ENCODE data around the gene KCNQ1. TPM values are rescaled to one million over a fixed set of nuclear protein-coding genes. Genes with fewer than 3 reads are reported as not detected.
A peak's percentile ranks its signal among the peaks of the same experiment; 100 is the strongest.

The KCNQ1 gene
- total RNA-seq, 3 donors from 2014 or later = 3.6 to 6.2 (median 5.1) TPM

DNA sequence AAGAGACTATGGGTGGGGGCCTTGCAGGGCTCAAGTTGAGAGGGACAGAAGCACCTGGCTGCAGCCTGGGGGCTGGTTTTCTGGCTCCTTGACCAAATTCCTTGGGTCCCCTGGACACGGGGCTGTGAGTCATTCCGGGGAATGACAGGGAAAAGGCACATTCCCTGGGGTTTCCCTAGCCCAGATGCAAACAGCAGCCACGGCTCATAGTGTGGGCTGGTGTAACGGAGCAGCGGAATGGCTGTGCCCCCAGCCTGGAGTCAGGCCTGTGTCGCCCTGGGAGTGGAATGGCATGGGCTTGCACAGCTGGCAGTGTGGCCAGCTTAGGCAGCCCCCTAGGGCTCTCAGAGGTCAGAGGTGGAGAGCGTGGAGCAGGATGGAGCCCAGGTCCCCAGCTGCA lies 332.6 kb downstream of the KCNQ1 start:
- intact Hi-C loops (cut with DNase I; ENCODE audit: low total_unique reads) = loop anchor here (10.0 kb wide), 1 partner anchor 67 kb away; no protein-coding TSS in a partner anchor
- Histone ChIP-seq H3K27ac (peak overlapping the region in 1 of 2 donors; percentile 77), H3K27me3 (no peaks in the 10 kb centered on the region), H3K4me1 (peaks cover 0 to 5% of the 10 kb centered on the region in 2 donors), H3K4me3 (no peak overlapping the region), H3K36me3 (no peaks in the 10 kb centered on the region), H3K9me3 (no peaks in the 10 kb centered on the region)
- no peak for TF ChIP-seq POLR2A (IDR thresholded peaks at IDR 0.05)
- TF ChIP-seq POLR2AphosphoS5 (IDR thresholded peaks at IDR 0.05) = no peak
- TF ChIP-seq, protein P1, sequence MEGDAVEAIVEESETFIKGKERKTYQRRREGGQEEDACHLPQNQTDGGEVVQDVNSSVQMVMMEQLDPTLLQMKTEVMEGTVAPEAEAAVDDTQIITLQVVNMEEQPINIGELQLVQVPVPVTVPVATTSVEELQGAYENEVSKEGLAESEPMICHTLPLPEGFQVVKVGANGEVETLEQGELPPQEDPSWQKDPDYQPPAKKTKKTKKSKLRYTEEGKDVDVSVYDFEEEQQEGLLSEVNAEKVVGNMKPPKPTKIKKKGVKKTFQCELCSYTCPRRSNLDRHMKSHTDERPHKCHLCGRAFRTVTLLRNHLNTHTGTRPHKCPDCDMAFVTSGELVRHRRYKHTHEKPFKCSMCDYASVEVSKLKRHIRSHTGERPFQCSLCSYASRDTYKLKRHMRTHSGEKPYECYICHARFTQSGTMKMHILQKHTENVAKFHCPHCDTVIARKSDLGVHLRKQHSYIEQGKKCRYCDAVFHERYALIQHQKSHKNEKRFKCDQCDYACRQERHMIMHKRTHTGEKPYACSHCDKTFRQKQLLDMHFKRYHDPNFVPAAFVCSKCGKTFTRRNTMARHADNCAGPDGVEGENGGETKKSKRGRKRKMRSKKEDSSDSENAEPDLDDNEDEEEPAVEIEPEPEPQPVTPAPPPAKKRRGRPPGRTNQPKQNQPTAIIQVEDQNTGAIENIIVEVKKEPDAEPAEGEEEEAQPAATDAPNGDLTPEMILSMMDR (IDR thresholded peaks at IDR 0.05) = no peak
- DNase-seq (ENCODE audit: low spot score in 2 of 2) = peak; percentile 35 to 50

DNA sequence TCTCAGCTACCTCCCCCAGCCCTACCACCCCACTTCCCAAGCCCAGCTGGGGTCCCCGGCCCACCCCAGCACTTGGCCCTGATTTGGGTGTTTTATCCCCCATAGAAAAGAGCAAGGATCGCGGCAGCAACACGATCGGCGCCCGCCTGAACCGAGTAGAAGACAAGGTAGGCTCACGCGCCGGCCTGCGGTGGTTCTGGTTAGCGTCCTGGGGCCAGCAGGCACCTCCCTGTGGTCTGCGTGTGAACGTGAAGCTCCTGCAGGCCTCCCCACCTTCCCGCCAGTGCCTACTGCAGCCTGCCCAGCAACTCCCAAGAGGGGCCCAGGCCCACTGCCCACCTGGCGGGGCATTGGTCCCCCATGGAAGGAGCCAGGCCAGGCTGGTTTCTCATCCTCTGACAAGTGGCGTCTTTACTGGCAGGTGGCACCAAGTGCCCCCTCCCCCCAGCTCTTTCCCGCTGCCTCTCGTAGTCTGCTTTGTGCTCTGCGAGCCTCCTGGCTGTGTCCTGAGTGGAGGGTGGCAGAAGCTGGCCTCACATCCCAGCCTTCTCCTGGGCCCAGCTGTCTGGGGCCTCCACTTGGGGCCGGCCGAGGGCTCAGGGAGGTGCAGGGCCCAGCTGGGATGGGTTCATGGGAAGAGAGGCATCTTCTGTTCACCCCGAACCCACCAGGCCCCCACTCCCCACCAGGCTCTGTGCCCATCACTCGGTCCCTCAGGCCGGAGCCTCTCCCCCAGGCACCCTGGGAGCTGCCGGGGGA lies 333.2 kb downstream of the KCNQ1 start:
- Histone ChIP-seq H3K27me3 (no peaks in the 10 kb centered on the region), H3K27ac (peak overlapping the region; percentile 76 to 77), H3K4me3 (peak overlapping the region in 2 of 3 donors; percentile 15 to 32), H3K4me1 (peaks cover 0 to 5% of the 10 kb centered on the region in 2 donors), H3K36me3 (no peaks in the 10 kb centered on the region), H3K9me3 (no peaks in the 10 kb centered on the region)
- DNase-seq (ENCODE audit: low spot score in 2 of 2) = peak; percentile 20 to 45
- no peak for TF ChIP-seq POLR2A (IDR thresholded peaks at IDR 0.05)
- no peak for TF ChIP-seq POLR2AphosphoS5 (IDR thresholded peaks at IDR 0.05)
- TF ChIP-seq, protein P1 (IDR thresholded peaks at IDR 0.05) = no peak
- intact Hi-C loops (cut with DNase I; ENCODE audit: low total_unique reads) = loop anchor here (10.0 kb wide), 1 partner anchor 67 kb away; no protein-coding TSS in a partner anchor

DNA sequence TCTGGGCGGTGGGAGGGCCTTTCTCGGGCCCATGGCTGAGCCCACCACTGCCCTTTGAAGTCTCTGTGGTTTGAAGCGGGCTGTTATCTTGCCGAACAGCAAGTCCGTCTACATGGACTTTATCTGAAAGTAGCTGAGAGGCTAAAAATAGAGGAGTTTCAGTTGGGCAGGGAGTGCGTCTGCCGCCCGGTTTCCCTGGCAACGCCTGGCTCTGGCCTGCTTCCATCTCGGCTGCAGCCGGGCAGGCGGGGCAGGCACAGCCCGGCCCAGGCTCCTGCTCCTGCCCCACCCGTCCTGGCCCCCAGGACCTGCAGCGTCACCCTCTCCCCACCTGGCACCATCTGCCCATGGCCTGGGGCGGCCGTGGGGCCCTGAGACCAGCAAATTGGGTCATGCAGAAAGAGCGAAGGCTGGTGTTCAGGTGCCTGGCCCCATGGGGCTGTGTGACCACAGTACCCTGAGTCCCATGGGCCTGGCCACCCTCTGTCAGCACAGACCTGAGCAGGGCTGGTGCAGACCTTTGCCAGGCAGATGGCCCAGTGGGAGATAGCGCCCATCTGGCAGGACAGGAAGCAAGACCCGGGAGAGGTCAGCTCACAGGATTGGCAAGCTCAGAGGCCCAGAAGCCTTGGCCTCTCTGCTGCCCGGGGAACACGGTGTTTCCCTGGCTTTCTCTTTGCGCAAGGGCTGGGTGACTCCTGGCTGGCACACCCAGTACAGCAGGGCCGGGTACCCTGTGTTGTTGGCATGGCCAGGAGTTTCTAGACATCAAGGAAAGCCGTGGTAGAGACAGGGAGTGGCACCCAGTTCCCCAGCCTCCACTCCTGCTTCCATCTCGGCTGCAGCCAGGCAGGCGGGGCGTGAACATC lies 334.1 kb downstream of the KCNQ1 start:
- DNase-seq (ENCODE audit: low spot score in 2 of 2) = peak; percentile 67 to 81
- H3K36me3 ChIP-seq = no peaks in the 10 kb centered on the region
- peak overlapping the region in 2 of 3 donors; percentile 15 to 32 for H3K4me3 ChIP-seq
- peaks cover 0 to 5% of the 10 kb centered on the region in 2 donors for H3K4me1 ChIP-seq
- no peaks in the 10 kb centered on the region for H3K9me3 ChIP-seq
- TF ChIP-seq, protein P1 (IDR thresholded peaks at IDR 0.05) = peak in 1 of 3 donors; percentile 57
- no peak for TF ChIP-seq POLR2A (IDR thresholded peaks at IDR 0.05)
- TF ChIP-seq POLR2AphosphoS5 (IDR thresholded peaks at IDR 0.05) = peak in 2 of 3 donors; percentile 8 to 42
- intact Hi-C loops (cut with DNase I; ENCODE audit: low total_unique reads) = loop anchor here (10.0 kb wide), 1 partner anchor 66 kb away; no protein-coding TSS in a partner anchor
- H3K27ac ChIP-seq = peak overlapping the region; percentile 76 to 77
- no peaks in the 10 kb centered on the region for H3K27me3 ChIP-seq

DNA sequence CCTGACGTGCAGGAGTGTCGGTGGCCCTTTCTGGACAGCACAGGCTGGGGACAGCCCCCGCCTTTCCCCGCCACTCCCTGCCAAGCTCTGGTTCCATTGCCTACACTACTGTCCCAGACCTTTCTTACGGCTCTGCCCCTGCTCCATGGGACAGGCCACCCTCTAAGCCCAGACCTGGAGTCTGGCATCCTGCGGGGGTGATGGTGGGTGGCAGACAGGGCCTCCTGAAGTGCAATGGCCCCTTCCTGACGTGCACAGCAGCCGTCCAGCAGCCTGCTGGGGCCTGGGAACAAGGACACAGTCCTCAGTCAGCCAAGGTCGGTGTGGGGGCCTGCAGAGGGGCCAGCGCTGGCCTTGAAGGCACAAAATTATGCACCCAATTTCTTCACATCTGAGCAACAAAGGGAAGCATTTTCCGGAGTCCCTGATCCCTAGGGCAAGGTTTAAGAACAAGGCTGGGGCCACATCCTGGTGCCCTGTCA lies 334.7 kb downstream of the KCNQ1 start:
- Histone ChIP-seq H3K9me3 (no peaks in the 10 kb centered on the region), H3K27me3 (no peaks in the 10 kb centered on the region), H3K27ac (peak overlapping the region; percentile 76 to 77), H3K4me3 (no peak overlapping the region), H3K36me3 (no peaks in the 10 kb centered on the region), H3K4me1 (peaks cover 0 to 5% of the 10 kb centered on the region in 2 donors)
- TF ChIP-seq, protein P1 (IDR thresholded peaks at IDR 0.05) = no peak
- TF ChIP-seq POLR2AphosphoS5 (IDR thresholded peaks at IDR 0.05) (no peak), POLR2A (IDR thresholded peaks at IDR 0.05) (no peak)
- DNase-seq (ENCODE audit: low spot score in 2 of 2) = no peak
- intact Hi-C loops (cut with DNase I; ENCODE audit: low total_unique reads) = loop anchor here (10.0 kb wide), 1 partner anchor 65 kb away; no protein-coding TSS in a partner anchor
